Ovary (tissue), 3 donors: ENCODE measurements around the gene PGD.

Experiments
- CTCF ChIP-seq, 3 donors: fragments of 450-650 bp in 2 of 3; fragments of 200-600 bp in 1 of 3; IDR thresholded peaks; one replicate each; pipeline versions ENCODE4 v1.5.1 to v1.8.0; 2016 to 2022; ENCODE audit warnings: antibody characterized with exemption in 3 of 3, mild to moderate bottlenecking in 1 of 3
- POLR2A ChIP-seq: fragments of 450-650 bp; IDR thresholded peaks from one replicate; pipeline ENCODE4 v1.6.1; 2017; ENCODE audit warnings: antibody characterized with exemption, mild to moderate bottlenecking, moderate library complexity
- donor health status: DM: no; HTN: no; CAD: no.

- TF ChIP-seq CTCF (IDR thresholded peaks at IDR 0.05): no peak
- TF ChIP-seq POLR2A: no peak
Observed at GRCh38 chr1:10450836-10451235, 52.0 kb downstream of the PGD start.
